Astrocyte of the hippocampus (primary cell): Measurements from ENCODE around the gene C1orf115.
"Not testable (repeated sequence)": the region's sequence is repeated elsewhere in the genome, so short reads cannot be mapped to it uniquely, and the experiment has no call there.

Experiments used
- DNase-seq: peaks from one replicate; pipeline ENCODE4 v3.0.0; 2011; ENCODE audit warnings: low read depth, low spot score

The C1orf115 gene

DNA sequence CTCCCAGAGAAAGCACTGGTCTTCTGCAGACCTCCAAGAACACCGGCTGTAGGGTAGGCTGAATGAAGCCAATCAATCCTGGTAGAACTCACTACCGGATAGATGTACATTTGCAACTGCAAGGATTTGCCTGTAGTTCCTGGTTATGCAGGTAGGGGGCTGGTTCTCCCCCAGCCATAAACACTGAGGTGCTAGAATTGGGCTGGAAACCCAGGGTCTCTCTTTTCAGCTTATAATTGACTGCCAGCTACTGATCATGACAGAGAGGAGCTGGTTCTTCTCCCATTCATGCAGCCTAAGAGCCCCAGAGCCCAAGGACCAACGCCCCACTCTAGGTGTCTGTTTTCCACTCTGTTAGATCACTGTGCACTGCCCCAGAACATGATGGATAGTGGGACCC, 36.5 kb downstream of the C1orf115 start:
- no peak for DNase-seq

DNA sequence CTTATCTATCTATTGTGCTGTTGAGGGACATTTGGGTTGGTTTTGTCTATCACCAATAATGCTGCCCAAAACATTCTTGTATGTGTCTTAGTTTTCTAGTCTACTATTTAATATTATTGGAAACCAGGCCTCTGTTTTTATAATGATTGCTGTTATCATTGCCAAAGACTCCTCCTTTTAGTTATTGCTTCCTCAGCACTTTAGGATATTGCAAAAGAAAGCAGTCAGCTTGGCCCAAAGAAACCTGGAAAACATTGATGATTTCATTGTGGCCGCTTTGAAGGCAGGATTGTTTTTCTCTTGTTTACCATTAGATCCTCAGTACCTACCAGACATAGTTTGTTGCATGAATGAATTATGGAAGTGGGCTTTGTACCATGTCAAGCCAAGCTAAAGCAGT, 37.4 kb downstream of the C1orf115 start:
- no peak for DNase-seq

GRCh38 chr1:220730486-220730885, 40.3 kb downstream of the C1orf115 start:
- DNase-seq, result no peak

DNA sequence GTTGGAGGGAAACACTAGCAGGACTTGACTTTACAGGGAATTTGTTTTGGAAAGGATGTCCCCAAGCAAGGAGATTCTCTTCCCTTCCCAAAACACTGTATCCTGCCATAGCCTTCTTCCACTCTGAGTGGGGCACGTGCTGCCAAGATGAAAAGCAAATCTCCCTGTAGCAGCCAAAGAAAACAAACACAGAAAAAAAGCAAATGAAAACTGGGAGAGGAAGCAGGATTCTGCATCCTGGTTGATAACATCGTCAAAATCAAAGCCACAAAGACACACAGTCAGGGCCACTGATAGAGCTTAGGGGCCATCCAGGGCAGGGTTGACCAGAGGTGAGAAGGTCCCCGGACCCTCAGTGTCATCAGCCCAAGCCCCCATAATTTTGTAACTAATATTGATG, 42.0 kb downstream of the C1orf115 start:
- no peak for DNase-seq

GRCh38 chr1:220732621-220733020, 42.5 kb downstream of the C1orf115 start:
- no peak for DNase-seq

GRCh38 chr1:220733086-220733601, 43.0 kb downstream of the C1orf115 start:
- peak; percentile 79 for DNase-seq

GRCh38 chr1:220734571-220735326, 44.6 kb downstream of the C1orf115 start:
- DNase-seq, result peak; percentile 77

- DNase-seq, result not testable (repeated sequence)
Observed at GRCh38 chr1:220736283-220736682, 46.1 kb downstream of the C1orf115 start.

- no peak for DNase-seq
Observed at GRCh38 chr1:220741349-220741748, 51.2 kb downstream of the C1orf115 start.

- DNase-seq, result no peak
Observed at GRCh38 chr1:220741825-220742224, 51.7 kb downstream of the C1orf115 start.

DNA sequence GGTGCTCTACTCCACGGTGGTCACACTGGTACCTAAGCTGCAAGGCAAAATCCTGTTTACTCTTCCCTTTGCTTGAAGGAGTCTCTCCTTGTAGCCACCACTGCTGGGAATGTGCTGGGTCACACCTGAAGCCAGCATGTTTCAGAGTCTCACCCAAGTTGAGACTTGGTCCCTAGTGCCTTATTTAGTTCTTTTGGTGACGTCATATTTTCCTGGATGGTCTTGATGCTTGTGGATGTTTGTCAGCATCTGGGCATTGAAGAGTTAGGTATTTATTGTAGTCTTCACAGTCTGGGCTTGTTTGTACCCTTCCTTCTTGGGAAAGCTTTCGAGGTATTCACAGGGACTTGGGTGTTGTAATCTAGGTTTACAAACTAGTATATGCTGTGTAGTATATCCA, 52.4 kb downstream of the C1orf115 start:
- no peak for DNase-seq

- no peak for DNase-seq
Observed at GRCh38 chr1:220746851-220747250, 56.7 kb downstream of the C1orf115 start.

DNA sequence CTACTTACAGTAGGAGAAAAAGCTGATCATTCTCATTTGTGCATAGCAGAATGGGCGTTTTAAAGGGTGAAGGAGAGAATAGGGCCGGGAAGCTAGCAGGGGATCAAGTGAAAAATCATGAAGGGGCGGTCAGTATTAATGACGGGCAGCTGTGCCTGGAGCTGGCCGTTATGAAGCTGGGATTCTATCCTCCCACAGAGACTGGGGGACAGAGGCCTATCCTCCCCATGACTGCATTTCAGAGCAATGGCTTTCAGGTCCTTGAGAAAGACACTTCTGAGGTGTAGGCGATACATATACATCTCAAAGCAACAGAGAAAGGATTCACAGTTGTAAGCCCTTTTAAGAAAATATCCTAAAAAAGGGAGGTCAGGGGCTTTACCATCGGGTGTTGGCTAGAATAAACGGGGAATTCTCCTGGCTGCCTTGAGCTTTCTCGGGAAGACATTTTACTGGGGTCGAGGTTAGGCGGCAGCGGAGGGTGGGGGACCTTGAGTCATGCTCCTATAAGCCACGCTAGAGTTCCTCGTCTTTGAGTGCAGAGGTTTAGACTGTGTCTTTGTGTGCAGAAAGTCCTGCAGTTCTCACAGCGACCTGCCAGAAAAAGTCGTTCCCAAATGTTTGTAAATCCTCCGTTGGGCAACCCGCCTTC, 57.4 kb downstream of the C1orf115 start:
- DNase-seq, result no peak

DNA sequence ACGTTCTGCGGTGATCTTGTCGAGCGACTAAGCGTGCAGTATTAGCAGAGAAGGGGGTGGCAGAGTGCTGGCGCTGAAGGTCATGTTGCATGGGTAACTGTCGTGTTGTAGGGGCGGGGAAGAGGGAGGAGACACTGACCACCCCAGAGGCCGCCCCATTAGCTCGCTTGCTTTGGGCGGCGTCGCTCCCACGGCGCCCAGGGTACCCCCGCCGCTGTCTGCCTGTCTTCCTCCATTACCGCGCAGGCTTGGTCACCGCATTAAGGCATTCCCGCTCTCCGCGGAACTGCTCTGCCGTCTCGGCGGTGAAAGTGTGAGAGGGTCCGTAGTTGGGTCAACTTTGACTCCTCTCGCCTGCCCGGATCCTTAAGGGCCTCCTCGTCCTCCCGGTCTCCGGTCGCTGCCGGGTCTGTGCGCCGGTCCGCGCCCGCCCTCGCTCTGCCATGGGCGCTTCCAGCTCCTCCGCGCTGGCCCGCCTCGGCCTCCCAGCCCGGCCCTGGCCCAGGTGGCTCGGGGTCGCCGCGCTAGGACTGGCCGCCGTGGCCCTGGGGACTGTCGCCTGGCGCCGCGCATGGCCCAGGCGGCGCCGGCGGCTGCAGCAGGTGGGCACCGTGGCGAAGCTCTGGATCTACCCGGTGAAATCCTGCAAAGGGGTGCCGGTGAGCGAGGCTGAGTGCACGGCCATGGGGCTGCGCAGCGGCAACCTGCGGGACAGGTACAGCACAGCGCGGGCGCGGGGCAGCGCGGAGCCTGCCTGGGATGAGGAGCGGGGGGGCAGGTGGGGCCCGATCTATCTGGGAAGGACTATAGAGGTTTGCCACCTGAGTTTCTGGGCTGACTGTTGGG, 58.1 kb downstream of the C1orf115 start, which contains the start of gene MTARC2:
Gene MTARC2 (plus strand): TSS at position 234 of the 846 bp plus-strand sequence. CDS start 210 bp downstream, at position 444.
- DNase-seq, result peak; percentile 83
